ENCODE measurements around the gene SLCO2A1.

Gene SLCO2A1

DNA sequence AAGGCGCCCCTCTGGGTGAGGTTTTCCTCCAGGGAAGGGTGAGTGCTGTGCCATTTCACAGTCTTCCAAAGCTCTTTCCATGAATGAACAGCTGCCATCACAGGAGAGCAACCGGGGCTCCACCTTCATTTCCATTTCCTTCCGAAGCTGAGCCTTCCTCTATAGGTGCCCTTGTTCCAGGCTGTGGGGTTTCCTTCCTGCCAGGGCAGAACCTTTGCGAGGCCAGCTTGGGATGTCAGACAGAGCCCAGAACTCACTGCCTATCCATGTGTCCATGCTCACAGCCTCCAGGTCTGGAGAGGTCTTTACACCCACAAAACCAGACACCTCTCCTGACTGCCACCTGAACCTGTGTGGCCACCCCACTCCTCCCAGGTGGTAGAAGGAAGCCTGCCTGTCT is 49.2 kb downstream of the SLCO2A1 start:
- no peak for DNase-seq (ENCODE audit: low spot score)

DNA sequence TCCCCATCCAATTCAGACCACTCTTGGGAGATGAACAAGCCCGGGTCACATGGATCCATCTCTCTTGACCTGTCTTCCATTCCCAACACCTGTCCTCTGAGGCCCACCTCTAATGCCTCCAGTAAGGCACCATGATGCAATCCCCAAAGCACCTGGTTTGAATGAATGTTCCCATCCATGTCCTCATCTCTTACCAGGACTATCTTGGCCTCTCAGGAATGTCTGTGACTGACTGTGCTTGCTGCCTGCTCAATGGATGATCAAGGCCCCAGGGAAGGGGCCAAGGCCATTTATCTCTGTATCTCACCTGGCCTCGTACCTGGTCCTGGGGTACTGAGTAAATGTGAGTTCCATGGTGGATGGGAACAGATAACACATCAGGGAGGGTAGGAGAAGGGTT is 49.7 kb downstream of the SLCO2A1 start:
- no peak for DNase-seq (ENCODE audit: low spot score)

DNA sequence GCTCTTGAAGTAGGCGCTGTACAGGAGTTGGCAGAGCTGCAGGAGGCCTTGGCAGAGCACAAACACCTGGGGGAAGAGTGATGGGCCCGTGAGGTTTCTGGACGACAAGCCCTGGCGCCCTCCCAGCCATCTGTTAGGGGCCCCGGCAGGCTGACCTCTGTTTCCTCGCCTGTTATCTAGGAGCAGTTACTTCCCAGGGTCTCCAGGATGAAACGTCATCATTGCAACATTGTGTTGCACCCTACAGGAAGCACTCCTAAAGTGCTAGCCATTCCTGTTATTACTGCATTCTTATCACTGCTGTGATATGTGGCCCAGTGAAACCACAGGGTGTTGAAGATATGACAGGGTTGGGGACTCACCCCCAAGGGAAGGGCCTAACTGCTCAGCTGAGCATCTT is 50.2 kb downstream of the SLCO2A1 start:
- DNase-seq (ENCODE audit: low spot score): no peak

DNA sequence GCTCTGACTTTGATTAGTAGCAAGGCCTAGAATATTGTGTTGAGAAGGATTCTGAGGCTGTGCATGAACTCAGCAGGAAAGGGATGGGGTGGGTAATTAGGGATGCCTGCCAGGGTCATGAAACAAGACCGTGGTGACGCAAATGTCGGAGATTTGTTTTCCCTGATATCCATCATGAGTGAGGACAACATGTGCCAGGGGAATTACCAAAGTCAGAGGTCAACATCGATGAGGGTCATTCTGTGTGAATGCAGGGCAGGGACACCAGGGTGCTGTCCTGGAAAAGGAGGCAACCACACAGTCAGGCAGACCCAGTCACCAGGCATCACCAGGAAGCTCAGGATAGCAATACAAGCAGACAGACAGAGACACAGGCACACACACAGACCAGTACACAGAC is 52.2 kb downstream of the SLCO2A1 start:
- no peak for DNase-seq (ENCODE audit: low spot score)

DNA sequence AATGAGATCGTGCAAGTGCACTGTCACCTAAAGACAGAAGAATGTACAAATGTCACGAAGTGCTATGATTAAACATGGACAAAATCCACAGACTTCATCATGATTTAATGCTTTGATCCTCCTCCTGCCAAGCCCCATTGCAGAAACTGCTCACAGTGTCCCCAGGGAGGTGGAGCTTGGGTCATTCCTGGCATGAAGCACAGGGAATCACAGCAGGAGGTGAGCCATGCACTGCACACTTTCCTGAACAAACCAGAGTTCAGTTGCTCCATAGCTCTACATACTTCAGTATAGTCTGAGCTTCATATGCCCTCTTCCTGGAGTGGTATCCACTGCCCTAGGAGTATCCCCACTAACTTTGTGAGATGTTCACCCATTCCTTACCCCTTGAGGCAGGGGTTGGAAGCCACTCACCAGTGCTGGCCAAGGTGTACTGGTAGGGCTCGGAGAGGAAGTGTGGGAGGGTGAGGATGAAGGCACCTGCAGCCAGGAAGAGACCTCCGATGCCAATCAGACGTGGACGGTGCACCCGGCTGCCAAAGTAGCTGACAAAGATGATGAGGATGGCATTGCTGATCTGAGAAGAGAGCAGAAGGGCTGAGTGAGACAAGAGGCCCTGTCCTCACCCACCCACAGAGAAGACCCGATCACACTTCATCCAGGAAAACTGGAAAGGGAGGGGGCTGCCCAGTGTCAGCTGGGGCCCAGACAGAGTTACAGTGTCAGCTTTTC is 56.3 kb downstream of the SLCO2A1 start:
- DNase-seq (ENCODE audit: low spot score): no peak

DNA sequence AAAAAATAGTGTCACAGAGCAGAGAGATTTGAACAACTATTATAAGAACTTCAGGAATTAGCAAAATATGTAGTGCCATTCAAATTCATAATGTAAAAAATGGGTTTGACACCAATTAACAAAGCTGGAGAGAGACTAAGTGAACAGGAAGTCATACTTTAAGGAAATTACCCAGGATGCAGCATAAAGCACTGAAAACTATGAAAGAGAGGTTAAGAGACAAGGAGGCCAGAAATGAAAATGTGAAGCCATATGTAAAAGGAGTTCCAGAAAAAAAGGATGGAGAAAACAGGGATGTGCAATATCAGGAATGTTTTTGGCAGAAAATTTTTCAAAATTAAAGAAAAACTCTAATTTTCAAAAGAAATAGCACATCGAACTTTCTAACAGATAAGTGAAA is 57.6 kb downstream of the SLCO2A1 start:
- DNase-seq (ENCODE audit: low spot score): no peak

DNA sequence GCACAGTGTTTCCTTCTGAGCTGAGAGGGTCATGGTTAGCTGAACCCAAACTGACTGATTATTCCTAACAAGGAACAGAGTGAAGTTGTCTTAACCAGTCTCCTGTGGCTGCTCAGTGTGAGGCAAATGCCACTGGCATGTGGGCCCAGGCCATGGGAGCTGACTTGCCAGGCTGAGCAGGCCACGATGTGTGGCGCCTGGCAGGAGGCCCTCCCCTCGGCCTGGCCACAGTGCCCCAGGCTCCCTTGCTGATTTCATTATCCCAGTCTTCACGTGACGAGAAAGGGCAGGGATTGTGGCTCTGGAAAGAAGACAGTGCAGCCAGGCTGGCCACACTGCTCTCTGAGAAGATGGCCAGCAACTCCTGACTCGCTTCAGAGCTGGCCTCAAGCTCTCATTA is 58.8 kb downstream of the SLCO2A1 start:
- DNase-seq (ENCODE audit: low spot score): no peak

DNA sequence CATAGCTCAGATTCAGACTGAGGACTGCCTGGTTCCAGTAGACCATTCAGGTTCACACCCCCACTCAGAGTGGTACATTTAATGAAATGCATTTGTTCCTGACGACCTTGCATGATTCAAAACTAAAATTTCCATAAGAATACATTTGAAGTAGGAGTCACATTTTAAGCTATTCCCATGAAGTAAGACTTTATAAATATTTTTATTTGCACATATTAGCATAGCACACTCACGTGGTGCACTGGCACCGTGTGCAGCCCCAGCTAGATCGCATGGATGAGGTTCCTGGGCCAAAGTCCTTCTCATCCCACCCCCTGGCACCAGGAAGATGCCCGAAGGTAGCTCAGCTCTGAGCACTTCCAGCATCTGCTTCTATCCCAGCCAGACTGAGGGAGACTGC is 59.4 kb downstream of the SLCO2A1 start:
- DNase-seq (ENCODE audit: low spot score): no peak

DNA sequence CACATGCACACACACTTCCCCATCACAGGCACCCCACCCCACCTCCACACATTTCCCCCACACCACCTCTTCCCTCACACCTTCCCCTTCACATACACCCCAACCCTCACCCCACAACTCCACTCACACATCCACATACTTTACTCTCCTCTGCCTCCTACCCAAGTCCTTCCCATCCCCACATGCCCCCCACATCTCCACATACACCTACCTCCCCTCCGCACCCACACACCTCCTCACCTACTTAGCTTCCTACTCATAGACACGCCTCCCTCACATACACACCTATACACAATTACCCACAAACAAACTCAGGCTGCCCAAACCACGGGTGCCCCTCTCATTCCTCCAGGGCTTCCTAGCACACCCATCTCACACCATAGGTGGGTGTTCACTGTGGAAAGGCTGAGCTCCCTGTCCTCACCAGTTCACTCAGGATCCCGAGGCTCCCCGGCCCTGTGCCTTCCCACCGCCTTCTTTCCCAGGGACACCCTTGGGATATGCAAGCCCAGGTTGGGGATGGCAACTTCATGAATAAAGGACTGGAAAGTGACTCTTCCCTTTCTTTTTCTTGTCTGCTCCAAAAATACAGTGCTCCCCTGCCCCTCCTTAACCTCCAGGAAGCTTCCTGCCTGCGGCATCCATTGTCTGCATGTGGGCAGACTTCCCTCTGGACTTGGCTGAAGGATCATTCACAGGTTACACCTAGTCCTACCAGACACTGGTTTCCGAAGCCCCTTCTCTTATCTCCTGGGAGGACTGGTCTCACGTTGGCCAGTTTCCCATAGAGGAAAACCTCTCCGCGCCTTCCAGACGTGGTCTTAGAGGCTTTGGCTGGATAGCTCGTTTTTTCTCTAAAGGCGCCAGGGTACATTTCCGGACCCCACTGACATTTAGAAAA is 61.5 kb downstream of the SLCO2A1 start:
- no peak for DNase-seq (ENCODE audit: low spot score)

DNA sequence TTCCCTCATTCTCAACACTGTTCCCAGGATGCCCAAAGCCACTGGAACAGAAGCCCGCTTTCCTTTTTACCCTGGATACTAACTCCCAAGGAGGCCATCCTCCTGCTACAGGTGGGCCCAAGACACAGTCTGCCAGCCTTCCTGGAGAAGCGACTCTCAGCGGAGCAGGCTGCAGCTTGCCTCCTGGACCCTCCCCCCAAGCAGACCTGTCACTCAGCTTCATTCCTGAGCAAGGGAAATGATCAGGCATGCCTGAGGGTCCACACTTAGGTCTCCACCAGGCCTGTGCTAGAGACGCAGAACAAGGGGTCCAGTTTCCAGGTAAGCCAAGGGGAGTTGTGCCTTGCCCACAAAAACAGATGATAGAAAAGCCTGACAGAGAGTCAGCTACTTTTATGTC is 62.8 kb downstream of the SLCO2A1 start:
- no peak for DNase-seq (ENCODE audit: low spot score)

DNA sequence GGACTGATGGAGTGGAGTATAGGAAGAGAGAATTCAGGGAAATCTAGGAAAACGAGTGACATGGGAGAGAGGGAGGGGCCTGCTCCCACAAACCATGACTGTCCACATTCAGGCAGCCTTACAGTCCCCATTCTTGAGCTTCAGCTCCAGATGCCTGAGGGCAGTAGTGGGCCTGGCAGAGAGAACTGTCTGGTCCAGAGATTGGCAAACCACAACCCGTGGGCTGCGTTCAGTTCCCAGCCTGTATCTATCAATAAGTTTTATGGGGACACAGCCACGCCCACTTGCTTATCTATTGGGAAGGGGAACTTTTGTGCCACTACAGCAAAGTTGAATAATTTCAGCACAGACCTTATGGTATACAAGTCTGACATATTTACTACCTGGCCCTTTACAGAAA is 63.8 kb downstream of the SLCO2A1 start:
- no peak for DNase-seq (ENCODE audit: low spot score)

DNA sequence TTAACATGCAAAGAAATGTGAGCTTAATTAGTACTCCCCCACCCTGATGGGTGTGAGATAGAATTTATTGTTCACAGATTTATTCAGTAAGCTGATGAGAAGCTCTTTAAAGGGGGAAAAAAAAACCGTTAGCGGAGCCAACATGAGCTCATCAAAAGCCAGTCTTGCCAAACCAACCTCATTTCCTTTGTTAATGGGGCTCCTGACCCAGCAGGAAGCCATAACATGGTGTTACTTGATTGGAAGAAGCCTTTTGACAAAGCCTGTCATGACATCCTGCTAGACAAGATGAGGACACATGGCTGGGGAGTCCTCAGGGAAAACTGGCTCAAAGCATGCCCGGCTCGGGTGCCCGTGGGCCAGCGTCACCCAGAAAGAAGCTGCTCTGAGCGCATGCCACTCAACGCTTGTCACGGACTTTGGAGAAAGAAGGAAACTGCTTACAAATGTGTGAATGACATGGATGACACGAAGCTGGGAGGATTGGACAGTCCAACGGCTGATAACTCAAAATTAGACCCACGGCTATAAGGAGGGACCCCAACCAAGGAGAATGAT is 64.6 kb downstream of the SLCO2A1 start:
- peak; percentile 70 for DNase-seq (ENCODE audit: low spot score)

DNA sequence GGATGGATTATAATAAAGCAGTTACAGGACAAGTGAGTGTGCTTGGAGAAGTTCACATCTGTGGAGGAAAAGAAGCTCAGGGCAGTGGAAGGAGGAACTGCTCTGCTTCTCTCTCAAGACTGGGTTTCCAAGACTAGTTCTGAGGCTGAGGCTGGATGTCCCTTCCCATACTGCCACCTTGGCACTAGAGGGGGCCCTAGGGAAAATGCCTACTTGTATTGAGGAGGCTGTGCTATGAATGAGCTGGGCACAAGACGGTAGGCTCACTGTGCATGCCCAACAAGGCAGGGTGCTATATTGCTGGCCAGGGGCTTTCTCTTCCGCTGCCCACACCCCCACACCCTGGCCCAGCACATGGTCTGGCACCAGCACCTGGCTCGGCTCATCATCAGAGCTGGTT is 65.2 kb downstream of the SLCO2A1 start:
- no peak for DNase-seq (ENCODE audit: low spot score)

DNA sequence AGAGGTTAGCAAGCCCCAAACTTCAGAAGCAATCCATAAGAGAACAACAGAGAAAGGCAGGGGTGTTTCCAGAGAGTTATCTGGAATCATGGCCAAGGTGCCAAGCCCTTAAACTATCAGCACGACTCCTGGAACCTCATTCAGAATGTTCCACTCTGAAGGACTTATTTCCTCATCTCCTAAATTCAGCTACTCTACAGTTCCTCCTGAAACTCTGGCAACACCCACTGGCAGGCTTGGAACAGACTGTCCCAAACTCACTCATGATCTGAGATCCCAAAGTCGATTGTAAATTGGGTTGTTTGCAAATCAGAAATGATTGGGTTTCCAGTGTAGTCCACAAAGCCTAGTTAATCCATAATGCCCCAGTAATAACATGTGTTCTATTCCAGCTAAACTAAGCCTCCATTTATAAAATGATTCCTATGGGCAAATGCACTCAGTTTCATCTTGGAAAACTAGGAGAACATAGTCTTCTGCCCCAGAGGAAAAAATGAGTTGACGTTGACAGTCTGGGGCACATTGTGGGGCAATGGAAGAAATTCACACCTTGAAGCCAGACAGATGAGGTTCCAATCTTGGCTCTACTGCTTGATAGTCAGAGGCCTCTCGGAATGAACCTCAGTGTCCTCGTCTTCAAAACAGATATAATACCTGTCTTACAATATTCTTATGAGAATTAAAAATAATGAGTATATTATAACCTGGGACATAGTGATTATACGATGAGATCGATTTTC is 65.9 kb downstream of the SLCO2A1 start:
- DNase-seq (ENCODE audit: low spot score): no peak

DNA sequence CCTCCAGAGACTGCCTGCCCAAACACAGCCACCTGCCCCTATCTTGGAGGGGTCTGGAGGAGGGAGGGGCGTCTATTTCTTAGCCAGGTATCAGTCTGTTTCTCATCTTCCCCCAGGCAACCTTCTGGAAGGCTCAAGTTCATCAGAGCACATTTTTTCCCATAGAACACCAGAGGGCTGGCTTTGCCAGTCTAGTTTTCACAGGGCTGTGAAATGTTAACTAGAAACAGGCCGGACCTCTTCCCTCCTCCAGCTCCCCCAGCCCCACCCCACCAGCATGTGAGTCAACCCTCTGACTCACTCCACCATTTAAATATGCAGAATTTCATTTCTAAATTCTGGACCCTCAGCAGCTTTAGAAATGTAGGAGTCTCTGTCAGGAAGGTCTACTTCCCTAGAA is 66.9 kb downstream of the SLCO2A1 start:
- peak; percentile 91 for DNase-seq (ENCODE audit: low spot score)

DNA sequence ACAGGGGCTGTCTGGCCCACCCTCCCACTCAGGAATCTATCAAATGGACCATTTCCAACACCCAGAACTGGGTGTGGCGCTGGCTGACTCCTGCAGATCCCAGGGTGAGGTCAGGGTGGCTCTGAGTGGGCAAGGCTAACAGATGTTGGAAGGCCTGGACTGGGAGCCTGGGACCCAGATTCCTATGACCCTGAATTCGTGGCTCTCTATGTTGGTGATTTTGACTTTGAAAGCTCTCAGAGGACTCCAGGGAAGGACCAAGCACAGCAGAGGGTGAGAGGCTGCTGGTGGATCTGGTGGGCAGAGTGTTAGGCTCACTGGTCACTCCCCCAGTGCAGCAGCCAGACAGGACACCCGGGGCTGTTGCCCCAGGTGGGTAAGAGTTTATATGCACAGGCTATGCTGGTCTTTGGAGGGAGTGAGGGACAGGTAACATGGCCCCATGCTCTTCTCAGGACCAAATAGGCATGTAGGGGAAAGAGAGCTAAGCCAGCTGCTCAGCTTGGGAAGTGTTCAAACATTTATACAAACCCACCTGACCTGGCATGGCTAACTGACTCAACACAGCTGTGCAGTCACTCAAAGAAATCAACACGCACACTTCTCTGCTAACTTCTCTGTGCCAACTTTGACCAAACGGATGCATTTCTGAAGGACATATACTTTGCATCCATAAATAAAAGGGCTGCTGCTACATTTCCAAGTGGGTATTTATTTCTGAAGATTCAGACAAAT is 71.5 kb downstream of the SLCO2A1 start:
- no peak for DNase-seq (ENCODE audit: low spot score)

DNA sequence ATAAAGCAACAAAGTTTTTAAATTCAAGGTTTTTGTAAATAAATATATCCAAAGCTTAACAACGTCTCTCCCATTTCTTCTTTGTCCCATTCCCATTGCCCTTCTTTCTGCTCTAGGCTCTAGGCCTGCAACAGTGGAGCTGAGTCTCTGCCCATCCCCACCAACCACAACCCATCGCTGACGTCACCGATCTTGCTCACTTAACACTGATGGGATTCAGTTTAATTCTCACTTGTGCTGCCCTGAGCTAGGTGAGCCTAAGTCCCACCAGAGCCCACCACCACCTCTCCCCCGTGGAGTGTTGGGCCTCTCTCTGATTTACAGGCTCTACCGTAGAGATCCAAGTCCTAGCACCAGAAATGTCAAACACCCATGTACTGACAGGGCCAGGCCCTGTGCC is 72.7 kb downstream of the SLCO2A1 start:
- no peak for DNase-seq (ENCODE audit: low spot score)

DNA sequence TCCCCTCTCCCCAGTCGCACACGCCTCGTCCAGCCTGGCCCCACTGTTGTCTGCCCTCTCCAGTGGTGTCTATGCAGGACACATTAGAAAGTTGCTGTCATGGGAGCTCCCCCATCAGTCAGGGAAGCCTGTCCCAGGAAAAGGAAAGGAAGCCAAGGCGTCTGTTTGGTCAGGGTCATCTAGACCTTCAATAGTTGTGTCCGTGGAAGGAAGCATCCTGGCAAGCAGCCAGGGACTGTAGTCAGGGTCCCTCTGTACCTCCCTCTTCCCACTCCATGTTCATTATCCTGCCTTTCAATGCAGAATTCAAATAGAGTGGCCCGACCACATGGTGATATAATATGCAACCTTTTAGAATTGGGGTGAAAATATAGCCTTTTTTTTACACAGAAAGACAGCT is 73.4 kb downstream of the SLCO2A1 start:
- DNase-seq (ENCODE audit: low spot score): no peak

DNA sequence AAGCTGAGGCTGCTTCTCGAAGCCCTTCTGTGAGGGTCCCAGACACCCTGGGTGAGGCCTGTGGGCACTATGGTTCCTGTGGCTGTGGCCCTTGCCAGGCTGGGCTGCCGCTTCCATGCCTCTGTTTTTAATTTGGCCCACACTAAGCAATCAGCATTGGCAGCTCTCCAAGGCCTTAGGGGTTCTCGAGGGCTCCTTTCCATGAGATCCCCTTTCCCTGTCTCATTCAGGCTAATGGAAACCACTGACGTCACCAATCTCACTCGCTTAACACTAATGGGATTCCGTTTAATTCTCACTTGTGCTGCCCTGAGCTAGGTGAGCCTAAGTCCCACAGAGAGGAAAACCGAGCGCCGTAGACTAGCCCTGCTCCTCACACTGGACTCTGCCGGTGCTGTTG is 73.8 kb downstream of the SLCO2A1 start:
- DNase-seq (ENCODE audit: low spot score): no peak

DNA sequence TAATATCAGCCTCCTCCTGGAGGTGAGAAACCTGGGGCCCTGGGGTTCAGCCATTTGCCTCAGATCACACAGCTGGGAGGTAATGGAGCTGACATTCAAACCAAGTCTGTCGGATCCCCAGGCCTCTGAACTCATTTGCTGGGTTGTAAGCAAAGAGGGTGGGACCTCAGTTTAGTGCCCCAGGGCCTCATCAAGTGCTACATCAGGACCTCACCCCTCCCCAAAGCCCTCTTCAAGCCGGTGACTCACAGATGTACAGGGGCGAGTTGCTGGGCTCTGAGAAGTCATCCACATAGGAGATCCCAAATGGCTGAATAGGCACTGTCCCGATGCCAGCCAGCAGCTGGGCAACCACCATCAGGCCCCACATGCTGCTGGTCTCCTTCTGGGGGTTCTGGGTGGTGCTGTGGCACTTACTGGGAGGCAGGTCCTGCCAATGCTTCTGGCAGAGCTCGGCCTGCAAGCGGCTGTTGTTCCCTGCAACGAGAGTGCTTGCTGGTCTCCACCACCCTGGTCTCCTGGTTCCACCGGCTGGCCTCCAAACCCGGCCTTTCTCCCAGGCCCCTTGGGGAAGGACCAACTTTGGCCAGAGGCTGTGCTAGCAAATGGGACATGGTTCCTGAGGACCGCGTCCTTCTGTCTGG is 74.9 kb downstream of the SLCO2A1 start:
- DNase-seq (ENCODE audit: low spot score): no peak

DNA sequence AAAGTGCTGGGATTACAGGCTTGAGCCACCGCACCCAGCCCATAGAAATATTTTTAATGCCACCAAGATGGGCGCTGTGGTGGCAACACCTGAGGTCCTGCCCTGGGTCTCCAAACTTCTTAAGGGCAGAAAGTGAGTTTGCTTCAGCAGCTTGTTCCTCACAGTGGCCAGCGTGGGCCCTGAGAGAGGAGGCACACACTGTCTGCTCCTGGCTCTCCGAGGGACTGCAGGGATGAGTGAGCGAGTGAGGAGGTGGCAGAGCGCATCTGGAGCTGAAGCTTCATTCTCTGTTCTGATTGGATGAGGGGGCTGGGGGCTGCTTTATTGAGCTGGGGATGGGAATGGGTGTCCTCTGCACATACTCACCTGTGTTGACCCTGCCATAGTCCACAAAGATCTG is 76.4 kb downstream of the SLCO2A1 start:
- DNase-seq (ENCODE audit: low spot score): no peak

All from AG08395 (cell line).